Cerebellar cortex (tissue), 1 donor: Measurements from ENCODE around the gene ARMC3.
"Not testable (repeated sequence)": the region's sequence is repeated elsewhere in the genome, so short reads cannot be mapped to it uniquely, and the experiment has no call there.

Source experiments
- DNase-seq: peaks from one replicate; pipeline ENCODE4 v3.0.0-alpha.2; 2015; ENCODE audit warnings: low spot score

Gene ARMC3

GRCh38 chr10:22927166-22927565 is 687 bp upstream of the ARMC3 start:
- no peak for DNase-seq

DNA sequence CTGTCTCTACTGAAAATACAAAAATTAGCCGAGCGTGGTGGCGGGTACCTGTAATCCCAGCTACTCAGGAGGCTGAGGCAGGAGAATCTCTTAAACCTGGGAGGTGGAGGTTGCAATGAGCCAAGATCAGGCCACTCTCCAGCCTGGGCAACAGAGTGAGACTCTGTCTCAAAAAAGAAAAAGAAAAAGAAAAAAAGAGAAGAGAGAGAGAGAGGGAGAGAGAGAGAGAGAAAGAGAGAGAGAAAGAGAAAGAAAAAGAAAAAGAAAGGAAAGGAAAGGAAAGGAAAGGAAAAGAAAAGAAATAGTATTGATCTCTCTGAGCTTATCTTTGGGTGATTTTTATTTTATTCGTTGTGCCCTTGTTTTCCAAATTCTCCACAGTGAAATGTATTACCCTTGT is 1.2 kb downstream of the ARMC3 start:
- not testable (repeated sequence) for DNase-seq

DNA sequence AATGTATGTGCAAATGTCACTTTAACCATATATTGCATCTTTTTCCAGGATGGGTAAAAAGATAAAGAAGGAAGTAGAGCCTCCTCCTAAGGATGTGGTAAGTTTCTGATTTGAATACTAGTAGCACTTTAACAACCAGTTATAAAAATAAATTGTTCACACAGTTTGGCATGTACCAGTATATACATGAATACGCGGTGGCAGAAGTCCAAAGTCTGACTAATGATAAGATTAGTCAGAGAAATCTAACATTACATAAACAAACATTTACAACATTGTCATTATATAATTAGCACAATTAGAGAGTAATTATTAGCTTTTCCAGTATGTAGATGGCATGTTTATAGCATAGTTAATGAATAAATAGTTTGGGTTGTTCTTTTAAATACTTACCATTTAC is 4.1 kb downstream of the ARMC3 start:
- DNase-seq: no peak

GRCh38 chr10:22932626-22933370 is 4.9 kb downstream of the ARMC3 start:
- DNase-seq: no peak

DNA sequence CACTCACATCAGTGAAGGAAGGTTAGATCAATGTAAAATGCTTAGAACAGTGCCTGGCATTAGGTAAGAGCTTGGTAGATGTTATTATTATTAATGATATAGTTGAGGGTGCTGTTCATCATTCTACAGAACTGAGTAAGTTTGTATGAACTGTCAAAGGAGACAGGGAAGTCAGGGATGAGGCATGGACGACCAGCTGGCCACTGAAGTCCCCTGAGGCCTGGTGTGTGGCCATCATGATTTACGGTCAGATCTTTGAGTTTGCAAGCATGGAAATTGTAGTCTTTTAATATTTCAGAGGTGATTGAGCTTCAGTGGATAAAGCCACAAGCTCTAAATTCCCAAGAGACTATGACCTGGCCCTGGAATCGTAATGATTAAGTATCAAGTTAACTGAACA is 6.9 kb downstream of the ARMC3 start:
- DNase-seq: no peak

DNA sequence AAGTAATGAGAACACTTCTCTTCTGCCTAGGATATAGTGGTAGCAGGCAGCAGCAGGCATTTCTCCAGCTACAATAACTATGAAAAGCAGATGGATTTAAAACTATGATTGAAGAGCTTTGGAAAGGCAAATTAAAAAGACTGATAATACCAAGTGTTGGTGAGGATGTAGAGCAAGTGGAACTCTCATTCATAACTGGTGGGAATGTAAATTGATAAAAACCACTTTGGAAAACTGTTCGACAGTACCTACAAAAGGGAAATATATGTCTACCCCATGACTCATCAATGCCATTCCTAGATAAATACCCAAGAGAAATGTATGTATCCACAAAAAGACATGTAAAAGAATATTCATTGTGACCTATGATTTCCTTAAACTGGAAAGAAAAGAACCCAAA is 14.6 kb downstream of the ARMC3 start:
- no peak for DNase-seq

GRCh38 chr10:22945934-22946673 is 18.3 kb downstream of the ARMC3 start:
- DNase-seq: no peak

- DNase-seq: no peak
These were observed 27.1 kb downstream of the ARMC3 start for GRCh38 chr10:22954970-22955369.

GRCh38 chr10:22958338-22958737 is 30.5 kb downstream of the ARMC3 start:
- DNase-seq: no peak

GRCh38 chr10:22959292-22959691 is 31.4 kb downstream of the ARMC3 start:
- no peak for DNase-seq

GRCh38 chr10:22959950-22960349 is 32.1 kb downstream of the ARMC3 start:
- DNase-seq: no peak

GRCh38 chr10:22962817-22963216 is 35.0 kb downstream of the ARMC3 start:
- DNase-seq: no peak

- no peak for DNase-seq
These were observed 41.9 kb downstream of the ARMC3 start for GRCh38 chr10:22969704-22970103.

GRCh38 chr10:22976534-22976933 is 48.7 kb downstream of the ARMC3 start:
- no peak for DNase-seq

DNA sequence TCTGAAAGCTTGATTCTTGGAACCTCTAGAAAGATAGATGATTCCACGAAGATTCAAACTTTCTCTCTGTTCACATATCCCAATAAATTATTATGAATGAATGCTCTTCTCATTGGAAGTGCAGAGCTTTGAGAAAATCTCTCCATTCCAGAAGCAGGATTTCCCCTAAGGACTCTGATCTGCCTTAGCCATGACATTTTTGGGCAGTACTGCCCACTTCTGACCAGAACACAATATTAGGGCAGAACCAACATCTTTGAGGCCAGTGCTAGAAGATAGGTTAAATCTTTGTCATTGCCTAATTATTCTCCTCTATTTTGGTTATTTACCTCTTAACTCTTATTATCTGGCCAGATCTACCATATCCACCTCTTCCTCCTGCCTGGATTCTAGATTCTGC is 49.9 kb downstream of the ARMC3 start:
- DNase-seq: no peak

GRCh38 chr10:22978287-22978686 is 50.4 kb downstream of the ARMC3 start:
- no peak for DNase-seq

- no peak for DNase-seq
These were observed 51.1 kb downstream of the ARMC3 start for GRCh38 chr10:22978918-22979317.

- DNase-seq: no peak
These were observed 53.0 kb downstream of the ARMC3 start for GRCh38 chr10:22980822-22981221.

GRCh38 chr10:22984066-22984465 is 56.2 kb downstream of the ARMC3 start:
- DNase-seq: no peak

DNA sequence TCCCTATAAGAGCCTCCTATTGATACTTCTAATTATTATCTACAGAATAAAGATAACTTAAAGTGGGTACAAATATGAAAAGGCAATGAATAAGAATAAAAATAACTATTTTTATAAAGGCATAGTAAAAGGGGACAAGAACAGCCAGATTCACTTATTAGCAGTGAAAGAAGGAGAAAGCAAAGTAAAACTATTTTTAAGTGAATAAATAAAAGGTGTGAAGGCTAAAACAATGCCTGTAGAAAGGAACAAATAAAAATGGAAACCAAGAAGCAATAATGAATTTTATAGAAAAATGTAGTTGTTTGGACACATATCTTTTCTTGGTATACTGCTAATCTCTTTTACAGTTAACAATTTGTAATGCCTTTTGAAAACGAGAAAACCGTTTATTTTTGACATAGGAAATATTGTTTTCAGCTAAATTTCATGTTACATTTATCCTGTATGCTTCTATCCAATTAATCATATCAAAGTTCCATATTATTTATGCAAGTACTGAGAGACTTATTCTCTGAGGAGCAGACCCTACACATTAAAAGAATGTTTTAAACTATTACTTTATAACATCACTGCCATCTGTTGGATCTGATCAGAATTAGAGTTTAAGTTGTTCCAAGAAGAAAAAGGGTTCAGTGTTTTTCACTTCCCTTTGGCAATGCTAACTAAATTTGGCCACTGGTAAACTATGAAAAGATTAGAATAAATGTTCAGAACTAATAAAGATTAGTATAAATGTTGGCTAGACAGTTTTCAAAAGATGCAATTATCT is 59.1 kb downstream of the ARMC3 start:
- DNase-seq: peak; percentile 49

GRCh38 chr10:22988581-22989360 is 60.9 kb downstream of the ARMC3 start:
- DNase-seq: peak; percentile 78

GRCh38 chr10:22990443-22990842 is 62.6 kb downstream of the ARMC3 start:
- DNase-seq: no peak
